Thyroid gland (tissue), 4 donors: ENCODE results near the gene PAQR3.

Experiments
- POLR2A ChIP-seq, 2 donors: fragments of 450-650 bp; IDR thresholded peaks; one replicate each; pipeline ENCODE4 v1.6.1; 2017; ENCODE audit warnings: antibody characterized with exemption in 2 of 2, mild to moderate bottlenecking in 2 of 2, moderate library complexity in 1 of 2
- TF ChIP-seq, protein P1 (sequence below), 6 experiments: fragments of 200-600 bp in 3 of 6; fragments of 450-650 bp in 3 of 6; sonication (generic) in 3 of 6; IDR thresholded peaks; one replicate each; pipeline ENCODE4 v1.5.1; 2016 to 2019; ENCODE audit warnings: antibody characterized with exemption in 6 of 6, mild to moderate bottlenecking in 2 of 6, inconsistent platforms in 1 of 6, moderate library complexity in 1 of 6

DNA sequence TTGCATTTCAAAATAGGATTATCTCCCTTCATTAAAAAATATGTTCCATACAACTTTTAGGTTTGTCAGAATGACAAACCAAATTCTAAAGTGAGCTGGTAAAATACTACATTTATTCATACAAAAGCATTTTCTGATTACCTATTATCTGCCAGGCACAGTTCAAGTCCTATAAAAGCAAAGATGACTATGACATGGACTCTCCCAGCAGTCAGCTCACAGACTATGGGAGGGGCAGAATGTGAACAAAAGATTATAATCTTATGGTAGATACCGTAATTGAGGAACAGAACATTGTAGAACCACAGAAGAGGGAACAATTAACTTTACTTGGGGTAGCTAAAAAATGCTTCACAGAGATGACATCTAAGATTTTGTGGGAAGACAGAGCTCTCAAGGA is 12.4 kb downstream of the PAQR3 start:
- TF ChIP-seq, protein P1, sequence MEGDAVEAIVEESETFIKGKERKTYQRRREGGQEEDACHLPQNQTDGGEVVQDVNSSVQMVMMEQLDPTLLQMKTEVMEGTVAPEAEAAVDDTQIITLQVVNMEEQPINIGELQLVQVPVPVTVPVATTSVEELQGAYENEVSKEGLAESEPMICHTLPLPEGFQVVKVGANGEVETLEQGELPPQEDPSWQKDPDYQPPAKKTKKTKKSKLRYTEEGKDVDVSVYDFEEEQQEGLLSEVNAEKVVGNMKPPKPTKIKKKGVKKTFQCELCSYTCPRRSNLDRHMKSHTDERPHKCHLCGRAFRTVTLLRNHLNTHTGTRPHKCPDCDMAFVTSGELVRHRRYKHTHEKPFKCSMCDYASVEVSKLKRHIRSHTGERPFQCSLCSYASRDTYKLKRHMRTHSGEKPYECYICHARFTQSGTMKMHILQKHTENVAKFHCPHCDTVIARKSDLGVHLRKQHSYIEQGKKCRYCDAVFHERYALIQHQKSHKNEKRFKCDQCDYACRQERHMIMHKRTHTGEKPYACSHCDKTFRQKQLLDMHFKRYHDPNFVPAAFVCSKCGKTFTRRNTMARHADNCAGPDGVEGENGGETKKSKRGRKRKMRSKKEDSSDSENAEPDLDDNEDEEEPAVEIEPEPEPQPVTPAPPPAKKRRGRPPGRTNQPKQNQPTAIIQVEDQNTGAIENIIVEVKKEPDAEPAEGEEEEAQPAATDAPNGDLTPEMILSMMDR (IDR thresholded peaks at IDR 0.05): no peak
- no peak for TF ChIP-seq POLR2A (IDR thresholded peaks at IDR 0.05)
